COLO829 (cell line): ENCODE data around the gene EMILIN1.
"Not testable (repeated sequence)": the region's sequence is repeated elsewhere in the genome, so short reads cannot be mapped to it uniquely, and the experiment has no call there.

Experiments
- DNase-seq: peaks from one replicate; pipeline ENCODE4 v3.0.0; 2012; ENCODE audit warnings: low spot score

Gene EMILIN1

GRCh38 chr2:27054721-27055120 lies 23.7 kb upstream of the EMILIN1 start:
- DNase-seq: no peak

GRCh38 chr2:27057184-27057583 lies 21.2 kb upstream of the EMILIN1 start:
- DNase-seq: no peak

- DNase-seq: no peak
These were observed 20.2 kb upstream of the EMILIN1 start for GRCh38 chr2:27058210-27058609.

- no peak for DNase-seq
These were observed 19.1 kb upstream of the EMILIN1 start for GRCh38 chr2:27059141-27059820.

GRCh38 chr2:27060323-27060722 lies 18.1 kb upstream of the EMILIN1 start:
- no peak for DNase-seq

- no peak for DNase-seq
These were observed 13.3 kb upstream of the EMILIN1 start for GRCh38 chr2:27065128-27065527.

- DNase-seq: no peak
These were observed 11.0 kb upstream of the EMILIN1 start for GRCh38 chr2:27067385-27067784.

GRCh38 chr2:27069436-27069835 lies 9.0 kb upstream of the EMILIN1 start:
- DNase-seq: no peak

- DNase-seq: no peak
These were observed 8.3 kb upstream of the EMILIN1 start for GRCh38 chr2:27069961-27070618.

GRCh38 chr2:27070653-27071276 lies 7.7 kb upstream of the EMILIN1 start:
- no peak for DNase-seq

- peak; percentile 93 for DNase-seq
These were observed 7.0 kb upstream of the EMILIN1 start, which contains the start of gene OST4 for GRCh38 chr2:27071277-27071989. Gene OST4 (minus strand): TSS chr2:27071654.

GRCh38 chr2:27071990-27072830 lies 6.2 kb upstream of the EMILIN1 start:
- DNase-seq: no peak

- DNase-seq: no peak
These were observed 5.5 kb upstream of the EMILIN1 start for GRCh38 chr2:27072920-27073319.

GRCh38 chr2:27073782-27074181 lies 4.6 kb upstream of the EMILIN1 start:
- DNase-seq: no peak

- DNase-seq: no peak
These were observed 3.5 kb upstream of the EMILIN1 start for GRCh38 chr2:27074738-27075565.

GRCh38 chr2:27075566-27075871 lies 2.9 kb upstream of the EMILIN1 start:
- not testable (repeated sequence) for DNase-seq

GRCh38 chr2:27076323-27076722 lies 2.1 kb upstream of the EMILIN1 start:
- DNase-seq: no peak

- no peak for DNase-seq
These were observed 1.2 kb upstream of the EMILIN1 start for GRCh38 chr2:27077231-27077630.

- no peak for DNase-seq
These were observed 1.1 kb downstream of the EMILIN1 start for GRCh38 chr2:27079233-27080139.

GRCh38 chr2:27080140-27080469 lies 1.7 kb downstream of the EMILIN1 start:
- DNase-seq: no peak
